Ishikawa (cell line): ENCODE measurements around the gene CLGN.

Experiments
- CEBPB ChIP-seq: IDR thresholded peaks from 2 replicates; pipeline ENCODE4 v1.6.1; 2012
- CREB1 ChIP-seq: IDR thresholded peaks from 2 replicates; pipeline ENCODE4 v1.6.1; 2012; ENCODE audit warnings: low read depth
- EGR1 ChIP-seq: IDR thresholded peaks from 2 replicates; pipeline ENCODE4 v1.6.1; 2012
- EP300 ChIP-seq: IDR thresholded peaks from 2 replicates; pipeline ENCODE4 v1.6.1; 2012; ENCODE audit warnings: borderline replicate concordance
- FOXM1 ChIP-seq: IDR thresholded peaks from 2 replicates; pipeline ENCODE4 v1.6.1; 2012; ENCODE audit warnings: low read depth, borderline replicate concordance
- NFIC ChIP-seq: IDR thresholded peaks from 2 replicates; pipeline ENCODE4 v1.6.1; 2012
- RAD21 ChIP-seq: IDR thresholded peaks from 2 replicates; pipeline ENCODE4 v1.6.1; 2012; ENCODE audit warnings: low read depth
- REST ChIP-seq: IDR thresholded peaks from 2 replicates; pipeline ENCODE4 v1.6.1; 2012; ENCODE audit warnings: low read depth, mild to moderate bottlenecking
- TAF1 ChIP-seq: IDR thresholded peaks from 2 replicates; pipeline ENCODE4 v1.6.1; 2012; ENCODE audit warnings: low read depth, mild to moderate bottlenecking
- TCF12 ChIP-seq: IDR thresholded peaks from 2 replicates; pipeline ENCODE4 v1.6.1; 2012; ENCODE audit warnings: low read depth
- TEAD4 ChIP-seq: IDR thresholded peaks from 2 replicates; pipeline ENCODE4 v1.6.1; 2012
- USF1 ChIP-seq: IDR thresholded peaks from 2 replicates; pipeline ENCODE4 v1.6.1; 2012
- YY1 ChIP-seq: IDR thresholded peaks from 2 replicates; pipeline ENCODE4 v1.6.1; 2012; ENCODE audit warnings: low read depth
- ZBTB7A ChIP-seq: IDR thresholded peaks from 2 replicates; pipeline ENCODE4 v1.6.1; 2012; ENCODE audit warnings: low read depth
- TF ChIP-seq, protein P1 (sequence below): IDR thresholded peaks from 2 replicates; pipeline ENCODE4 v1.6.1; 2012

The CLGN gene

DNA sequence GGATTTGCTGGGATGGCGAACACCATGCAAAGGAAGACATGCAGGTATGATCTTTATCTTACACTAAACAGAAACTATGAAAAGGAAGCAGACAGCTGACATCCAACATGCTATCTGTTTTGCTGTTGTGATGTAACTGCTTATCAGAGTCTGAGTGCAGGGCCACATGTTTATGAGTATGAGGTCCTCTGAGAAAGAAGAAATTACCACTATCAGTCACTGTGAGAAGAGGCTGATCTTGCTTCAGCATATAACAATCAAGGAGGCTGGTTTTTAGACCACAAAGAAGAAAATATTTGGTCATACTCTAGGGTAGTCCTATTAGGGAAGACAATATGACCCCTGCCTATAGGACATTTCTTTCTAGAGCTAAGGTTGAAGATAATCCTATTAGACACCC lies 18.5 kb downstream of the CLGN start:
- TF ChIP-seq REST (no peak), FOXM1 (no peak), TCF12 (no peak), CEBPB (no peak), EGR1 (no peak), CREB1 (no peak), YY1 (no peak)

DNA sequence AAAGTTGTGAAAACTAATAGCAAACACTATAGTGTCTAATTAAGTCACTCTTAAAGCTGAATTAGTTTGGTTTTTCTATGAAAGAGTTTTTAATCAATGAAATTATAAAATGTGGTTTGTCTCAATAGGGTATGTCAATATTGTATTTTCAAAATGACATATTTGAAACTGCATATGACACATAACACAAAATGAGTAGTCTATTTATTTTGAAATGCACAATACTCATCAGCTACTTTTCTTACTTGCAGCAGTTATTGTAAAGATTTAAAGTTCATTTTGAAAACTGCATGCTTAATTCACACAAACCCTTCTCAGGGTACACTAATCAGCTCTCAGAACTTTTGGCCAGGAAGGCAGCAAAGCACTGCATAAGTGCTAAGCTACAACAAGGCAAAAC lies 21.2 kb downstream of the CLGN start:
- no peak for TF ChIP-seq TAF1
- TF ChIP-seq, protein P1, sequence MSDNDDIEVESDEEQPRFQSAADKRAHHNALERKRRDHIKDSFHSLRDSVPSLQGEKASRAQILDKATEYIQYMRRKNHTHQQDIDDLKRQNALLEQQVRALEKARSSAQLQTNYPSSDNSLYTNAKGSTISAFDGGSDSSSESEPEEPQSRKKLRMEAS, result no peak
- TF ChIP-seq ZBTB7A, result no peak
- no peak for TF ChIP-seq EP300
- TF ChIP-seq TEAD4, result no peak
- no peak for TF ChIP-seq CEBPB
- TF ChIP-seq EGR1, result no peak
- TF ChIP-seq USF1, result no peak

DNA sequence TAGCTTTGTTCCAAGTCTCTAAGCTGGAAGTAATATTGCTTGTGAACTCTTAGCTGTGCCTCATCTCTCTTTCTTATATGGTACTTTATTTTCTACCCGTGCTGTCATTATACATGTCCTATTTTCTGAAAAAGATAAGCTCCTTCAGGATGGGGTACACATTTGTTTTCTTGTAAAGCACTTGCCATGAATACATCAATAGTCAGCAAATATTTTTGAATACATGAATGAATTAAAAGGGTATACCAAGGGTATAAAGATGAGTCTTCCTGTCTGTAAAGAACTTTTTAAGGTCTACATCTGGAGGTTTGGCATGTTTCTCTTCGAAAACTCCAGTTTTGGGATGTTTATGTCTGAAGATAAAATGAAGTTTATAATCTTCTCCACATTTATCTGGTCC lies 27.3 kb downstream of the CLGN start:
- TF ChIP-seq YY1 (no peak), EGR1 (no peak), RAD21 (no peak), CREB1 (no peak), CEBPB (no peak), ZBTB7A (no peak), TCF12 (no peak), EP300 (no peak), TAF1 (no peak)
- TF ChIP-seq, protein P1, result no peak

DNA sequence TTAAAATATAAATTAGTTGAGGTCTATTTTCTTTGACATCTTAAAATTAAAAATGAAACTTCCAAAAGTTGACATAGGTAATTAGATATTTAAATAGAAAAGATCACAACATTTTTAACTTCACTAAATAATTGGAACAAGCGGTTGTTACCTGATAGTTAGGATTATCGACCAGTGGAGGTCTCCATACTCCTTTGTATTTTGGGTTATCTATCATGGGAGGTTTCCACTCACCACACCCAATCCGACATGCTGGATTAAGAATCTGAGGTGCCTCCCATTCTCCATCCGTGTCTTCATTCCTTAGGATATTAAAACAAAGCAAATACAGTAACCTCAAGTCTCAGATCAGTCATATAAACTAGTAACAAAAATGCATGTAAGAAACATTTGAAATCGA lies 31.8 kb downstream of the CLGN start:
- no peak for TF ChIP-seq REST
- TF ChIP-seq RAD21, result peak; percentile 15; the same call in 1 of the 2 replicates

DNA sequence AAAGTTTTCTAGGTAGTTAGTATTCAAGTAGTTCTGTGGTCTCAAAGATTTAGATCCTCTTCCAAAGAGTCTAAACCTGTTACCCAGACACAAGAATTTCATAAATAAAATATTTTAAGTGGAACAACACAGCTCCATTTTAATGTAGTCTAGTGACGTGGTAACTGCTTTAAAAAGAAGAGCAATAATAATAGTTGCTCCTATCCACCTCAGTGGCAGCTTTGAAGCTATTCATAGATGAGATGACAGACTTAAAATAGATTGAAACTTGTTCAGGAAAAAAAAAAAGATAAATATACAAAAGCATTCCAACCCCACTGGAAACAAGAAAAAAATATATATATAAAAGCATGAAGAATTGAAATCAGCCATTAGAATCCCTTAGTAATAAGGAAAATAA lies 39.4 kb downstream of the CLGN start:
- TF ChIP-seq, protein P1, result no peak
- TF ChIP-seq FOXM1 (no peak), ZBTB7A (no peak), TCF12 (no peak), EP300 (no peak), TEAD4 (no peak), CEBPB (no peak), REST (no peak), NFIC (no peak), TAF1 (no peak), EGR1 (no peak), YY1 (no peak), CREB1 (no peak), USF1 (no peak)
